HS-5 (cell line): ENCODE results near the gene CUX1.
"Not testable (repeated sequence)": the region's sequence is repeated elsewhere in the genome, so short reads cannot be mapped to it uniquely, and the experiment has no call there.

Experiments used
- DNase-seq: peaks from one replicate; pipeline ENCODE4 v3.0.0-alpha.2; 2012; ENCODE audit warnings: low read depth

CUX1 gene

DNA sequence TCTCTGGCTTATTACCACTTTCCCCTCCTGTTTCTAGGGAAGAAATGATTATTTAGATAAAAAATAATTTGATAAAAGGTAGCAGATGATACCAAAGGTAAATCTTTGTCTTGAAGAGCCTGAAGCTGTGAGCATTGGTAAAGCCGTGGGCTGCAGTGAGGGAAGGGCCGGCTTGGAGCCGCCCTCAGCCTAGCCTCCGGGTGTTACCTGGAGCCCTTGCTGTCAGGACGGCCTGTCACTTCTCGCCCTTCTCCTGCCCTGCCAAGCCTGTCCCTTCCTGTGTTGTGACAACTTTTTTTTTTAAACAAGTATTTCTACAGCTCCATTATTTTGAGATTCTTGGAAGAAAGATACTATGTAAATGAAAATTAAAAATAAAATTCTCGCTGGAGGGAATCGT is 7.0 kb downstream of the CUX1 start:
- DNase-seq: no peak

DNA sequence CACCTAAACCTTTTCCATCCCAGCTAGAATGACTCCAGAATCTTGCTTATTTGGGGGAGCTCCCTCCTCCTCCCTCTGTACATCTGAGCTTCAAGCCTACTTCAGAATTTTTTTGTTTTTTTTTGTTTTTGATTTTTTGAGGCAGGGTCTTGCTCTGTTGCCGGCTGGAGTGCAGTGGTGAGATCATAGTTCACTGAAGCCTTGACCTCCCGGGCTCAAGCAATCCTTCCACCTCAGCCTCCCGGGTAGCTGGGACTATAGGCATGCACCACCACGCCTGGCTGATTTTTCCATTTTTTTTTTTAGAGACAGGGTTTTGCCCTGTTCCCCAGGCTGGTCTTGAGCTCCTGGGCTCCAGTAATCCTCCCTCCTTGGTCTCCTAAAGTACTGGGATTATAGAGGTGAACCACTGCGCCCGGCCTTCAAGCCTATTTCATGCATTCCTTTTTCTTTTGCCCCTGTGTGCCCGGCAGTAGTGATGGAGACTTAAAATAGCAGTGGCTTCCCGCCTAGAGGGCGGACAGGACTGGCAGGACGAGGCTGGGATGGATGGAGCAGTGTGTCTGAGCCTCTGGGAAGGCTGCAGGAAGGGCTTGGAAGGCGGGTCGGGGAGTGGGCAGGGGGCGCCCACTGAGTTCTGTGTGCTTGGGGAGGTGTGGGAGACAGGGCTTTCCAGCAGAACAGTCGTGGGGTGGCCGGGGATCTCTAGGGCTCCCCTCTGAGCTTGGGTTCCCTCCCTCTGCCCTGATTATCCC is 8.8 kb downstream of the CUX1 start:
- no peak for DNase-seq

DNA sequence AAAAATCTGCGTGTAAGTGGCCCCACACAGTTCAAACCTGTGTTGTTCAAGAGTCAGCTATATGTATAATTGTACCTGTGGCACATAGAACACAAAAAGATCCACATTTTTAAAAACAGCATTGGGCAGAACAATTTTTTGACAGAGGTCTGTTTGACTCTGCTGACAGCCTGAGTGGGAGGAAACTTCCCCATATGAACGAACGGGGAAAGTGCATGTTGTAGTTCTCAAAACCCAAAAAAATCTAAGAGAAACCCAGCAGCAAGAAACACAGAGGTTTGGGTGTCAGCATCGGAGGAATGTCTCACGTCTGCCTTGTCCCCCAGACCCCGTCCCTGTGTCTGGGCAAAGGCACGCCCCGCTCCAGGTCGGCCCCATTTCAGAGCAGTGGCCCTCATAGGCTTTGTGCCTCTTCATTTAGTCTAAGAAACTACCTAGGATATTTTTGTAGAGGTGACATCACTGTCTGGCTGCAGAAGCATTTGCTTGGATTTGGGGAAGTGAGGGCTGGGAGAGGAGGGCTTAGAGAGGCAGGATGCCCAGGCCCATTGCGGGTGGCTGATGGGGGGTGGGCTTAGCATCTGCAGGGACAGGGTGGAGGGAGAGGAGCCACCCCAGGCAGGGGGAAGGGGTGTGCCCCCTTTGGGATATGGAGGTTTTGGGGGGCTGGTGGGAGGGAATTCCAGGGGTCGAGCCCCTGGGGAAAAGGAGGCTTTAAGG is 11.0 kb downstream of the CUX1 start:
- DNase-seq: no peak

DNA sequence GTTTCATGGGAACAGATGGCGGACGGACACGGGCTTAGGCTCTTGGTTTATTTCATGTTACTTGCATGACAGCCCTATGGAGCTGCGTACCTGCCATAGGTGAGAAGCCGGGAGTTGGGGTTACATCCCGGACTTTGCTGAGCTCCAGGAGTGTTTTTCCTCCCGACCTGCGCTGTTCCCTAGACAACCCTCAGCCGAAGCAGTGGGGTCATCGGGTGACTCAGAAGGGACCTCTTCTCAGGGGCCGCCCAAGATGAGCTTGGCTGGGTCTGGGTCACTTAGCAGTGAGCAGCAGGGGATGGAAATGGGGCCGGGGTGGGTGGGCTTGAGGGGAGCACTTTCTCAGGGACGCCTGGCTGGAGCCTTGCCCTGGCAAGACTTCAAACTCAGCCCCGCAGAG is 11.9 kb downstream of the CUX1 start:
- no peak for DNase-seq

GRCh38 chr7:101829821-101830220 is 12.4 kb downstream of the CUX1 start:
- DNase-seq: no peak

DNA sequence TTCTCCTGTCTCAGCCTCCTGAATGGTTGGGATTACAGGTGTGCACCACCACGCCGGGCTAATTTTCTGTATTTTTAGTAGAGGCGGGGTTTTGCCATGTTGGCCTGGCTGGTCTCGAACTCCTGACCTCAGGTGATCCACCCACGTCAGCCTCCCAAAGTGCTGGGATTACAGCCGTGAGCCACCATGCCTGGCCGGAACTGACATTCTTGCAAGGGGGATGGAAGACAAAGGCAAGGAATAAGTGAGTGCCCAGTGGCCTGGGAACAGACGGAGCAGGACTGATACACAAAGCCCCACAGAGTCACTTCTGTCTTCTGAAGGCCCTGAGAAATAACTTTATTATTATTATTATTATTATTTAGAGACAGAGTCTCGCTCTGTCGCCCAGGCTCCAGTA is 14.0 kb downstream of the CUX1 start:
- not testable (repeated sequence) for DNase-seq

GRCh38 chr7:101832205-101832631 is 14.8 kb downstream of the CUX1 start:
- no peak for DNase-seq

DNA sequence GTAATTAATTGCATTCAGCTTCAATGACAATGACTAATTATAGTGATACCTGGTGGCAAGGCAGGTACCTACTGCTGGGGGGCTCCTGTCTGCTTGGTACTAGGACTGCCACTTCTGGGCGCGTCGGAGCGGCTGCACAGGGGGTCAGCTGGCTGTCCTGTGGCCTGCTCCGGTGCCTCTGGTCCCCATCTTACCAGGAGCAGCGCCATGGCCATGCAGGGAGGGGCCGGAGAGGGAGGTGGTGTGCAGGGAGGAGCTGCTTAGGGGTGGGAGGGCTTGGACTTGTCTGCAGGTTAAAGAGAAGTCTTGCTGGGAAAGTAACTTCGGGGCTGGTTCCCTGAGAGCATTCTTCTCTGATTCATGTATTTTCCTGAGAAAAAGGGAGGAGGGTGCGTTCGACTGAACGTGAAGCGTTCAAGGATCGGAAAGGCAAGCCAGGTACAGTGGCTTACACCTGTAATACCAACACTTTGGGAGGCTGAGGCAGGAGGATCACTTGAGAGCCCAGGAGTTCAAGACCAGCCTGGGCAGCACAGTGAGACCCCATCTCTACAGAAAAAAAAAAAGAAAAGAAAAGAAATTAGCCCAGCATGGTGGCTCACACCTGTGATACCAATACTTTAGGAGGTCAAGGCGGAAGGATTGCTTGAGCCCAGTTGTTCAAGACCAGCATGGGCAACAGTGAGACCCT is 15.4 kb downstream of the CUX1 start:
- DNase-seq: no peak

DNA sequence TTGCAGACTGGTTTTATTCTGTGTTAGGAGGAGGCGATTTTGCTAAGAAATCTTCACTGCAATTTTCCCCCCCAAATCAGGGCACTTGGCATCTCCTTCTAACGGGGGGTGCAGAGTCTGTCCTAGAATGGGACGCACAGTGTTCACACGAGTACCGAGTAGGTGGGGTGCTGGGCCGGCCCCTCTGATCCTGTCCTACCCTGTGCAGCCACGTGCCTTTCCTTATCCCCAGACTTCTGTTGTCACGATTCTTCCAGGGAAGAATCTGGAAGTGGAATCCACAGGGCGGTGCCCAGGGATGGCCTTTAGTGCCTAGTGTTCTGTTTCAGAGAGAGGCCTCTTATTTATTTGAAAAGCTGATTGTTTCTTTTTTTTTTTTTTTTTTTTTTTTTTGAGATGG is 16.4 kb downstream of the CUX1 start:
- no peak for DNase-seq

DNA sequence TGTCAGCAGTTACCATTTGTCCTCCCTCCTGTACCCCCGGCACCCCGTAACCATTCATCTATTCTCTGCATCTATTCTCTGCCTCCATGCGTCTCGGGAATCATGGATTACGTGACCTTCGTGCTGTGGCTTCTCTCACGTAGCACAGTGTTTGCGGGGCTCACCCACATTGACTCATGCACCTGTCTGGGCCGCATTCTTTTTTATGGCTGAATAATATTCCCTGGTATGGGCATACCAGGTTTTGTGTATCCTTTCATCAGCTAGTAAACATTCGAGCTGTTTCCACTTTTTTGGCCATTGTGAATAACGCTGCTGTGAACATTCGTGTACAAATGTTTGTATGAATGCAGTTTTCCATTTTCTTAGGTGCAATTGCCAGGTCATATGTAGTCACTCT is 17.7 kb downstream of the CUX1 start:
- DNase-seq: no peak

GRCh38 chr7:101837433-101837832 is 20.0 kb downstream of the CUX1 start:
- DNase-seq: not testable (repeated sequence)

DNA sequence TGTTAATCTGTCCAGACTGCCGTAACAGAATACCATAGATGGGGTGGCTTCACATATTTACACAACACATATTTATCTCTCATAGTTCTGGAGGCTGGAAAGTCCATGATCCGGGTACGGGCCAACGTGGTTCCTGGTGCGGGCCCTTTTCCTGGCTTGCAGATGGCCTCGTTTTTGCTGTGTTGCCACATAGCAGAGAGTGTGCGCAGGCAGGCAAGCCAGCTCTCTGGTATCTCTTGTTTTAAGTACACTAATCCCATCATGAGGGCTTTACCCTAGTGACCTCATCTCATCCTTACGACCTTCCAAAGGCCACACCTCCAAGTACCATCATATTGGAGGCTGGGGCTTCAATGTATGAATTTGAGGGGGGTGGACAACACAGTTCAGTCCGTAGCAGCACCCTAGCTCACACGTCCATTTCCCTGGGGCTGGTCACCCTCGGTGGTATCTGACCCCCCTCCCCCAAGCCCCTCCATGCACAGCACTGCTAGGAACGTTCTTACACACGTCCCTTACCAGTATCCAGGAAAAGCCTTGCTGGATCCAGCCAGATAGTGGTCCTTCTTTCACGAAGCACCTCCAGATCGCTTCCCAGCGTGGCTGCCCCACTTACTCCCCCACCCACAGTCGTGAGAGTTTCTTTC is 21.5 kb downstream of the CUX1 start:
- no peak for DNase-seq

DNA sequence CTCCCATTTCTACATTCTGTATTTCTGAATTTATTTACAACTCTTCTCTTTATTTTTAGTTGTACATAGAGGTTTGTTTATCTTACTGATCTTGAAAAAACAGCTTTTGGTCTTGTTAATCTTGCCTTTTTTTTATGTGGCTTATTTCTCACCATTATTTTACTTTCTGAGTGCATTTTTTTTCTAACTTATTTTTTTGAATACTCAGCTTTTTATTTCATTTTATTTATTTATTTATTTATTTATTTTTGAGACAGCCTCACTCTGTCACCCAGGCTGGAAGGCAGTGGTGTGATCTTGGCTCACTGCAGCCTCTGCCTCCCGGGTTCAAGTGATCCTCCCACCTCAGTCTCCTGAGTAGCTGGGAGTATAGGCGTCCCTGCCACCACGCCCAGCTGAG is 23.9 kb downstream of the CUX1 start:
- DNase-seq: no peak

DNA sequence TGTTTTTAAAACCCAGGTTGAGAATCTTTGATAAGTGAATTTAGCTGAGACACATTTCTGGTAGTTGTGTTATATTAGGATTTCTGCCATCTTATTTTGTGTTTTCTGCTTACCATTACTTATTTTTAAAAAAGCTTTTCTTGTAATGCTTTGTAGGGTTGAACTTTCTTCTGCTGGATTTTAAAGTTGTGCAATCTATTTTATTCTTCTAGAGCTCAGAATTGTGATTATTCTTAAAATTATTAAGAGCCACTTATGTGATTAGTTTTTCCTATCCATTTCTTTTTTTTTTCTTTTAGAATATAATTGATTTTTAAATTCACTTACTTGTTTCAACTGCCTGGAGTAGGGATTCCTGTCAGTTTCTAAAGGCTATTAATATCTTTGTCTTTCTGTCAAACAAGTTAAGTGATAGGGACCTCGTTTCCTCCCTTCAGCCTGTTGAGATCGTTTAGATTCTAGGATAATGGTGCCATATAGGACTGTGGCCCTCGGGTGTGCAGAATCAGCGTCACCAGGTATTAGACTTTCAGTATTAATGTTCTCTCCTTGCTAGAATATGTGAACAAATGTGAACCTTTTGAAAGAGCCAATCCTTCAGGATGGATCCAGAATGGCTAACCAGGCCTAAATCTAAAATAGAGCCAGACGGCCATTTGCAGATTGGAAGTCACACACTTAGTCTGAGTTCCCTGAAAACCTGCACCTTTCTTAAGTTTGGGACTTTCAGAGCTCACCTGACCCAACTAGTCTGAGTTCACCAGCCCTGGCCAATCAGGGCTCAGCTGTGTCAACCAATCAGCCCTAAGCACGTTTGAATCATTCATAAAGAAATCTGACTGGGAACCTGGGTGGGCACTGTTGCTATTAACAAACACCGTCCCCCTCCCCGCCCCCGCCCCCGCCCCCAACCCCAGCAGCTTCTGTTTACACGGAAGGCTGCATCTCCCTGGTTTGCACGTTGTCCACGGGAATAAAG is 26.2 kb downstream of the CUX1 start:
- DNase-seq: no peak

DNA sequence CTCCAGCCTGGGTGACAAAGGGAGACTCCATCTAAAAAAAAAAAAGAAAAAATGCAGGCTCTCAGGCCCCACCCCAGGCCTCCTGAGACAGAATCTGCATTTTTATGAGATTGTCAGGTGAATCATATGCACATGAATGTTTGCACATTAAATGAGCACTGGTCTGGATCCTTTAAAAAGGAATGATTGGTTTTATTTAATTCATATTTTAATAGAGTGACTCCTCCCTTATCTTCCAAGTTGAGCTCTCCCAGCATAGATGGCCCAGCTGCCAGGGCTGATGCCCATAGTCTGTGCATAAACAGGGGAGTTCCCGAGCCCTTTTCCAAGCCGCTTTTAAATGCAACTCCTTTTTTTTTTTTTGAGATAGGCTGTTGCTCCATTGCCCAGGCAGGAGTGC is 28.5 kb downstream of the CUX1 start:
- no peak for DNase-seq

GRCh38 chr7:101846800-101847538 is 29.5 kb downstream of the CUX1 start:
- DNase-seq: no peak

- no peak for DNase-seq
Observed at GRCh38 chr7:101848208-101848951, 31.0 kb downstream of the CUX1 start.

GRCh38 chr7:101849314-101849713 is 31.9 kb downstream of the CUX1 start:
- not testable (repeated sequence) for DNase-seq

DNA sequence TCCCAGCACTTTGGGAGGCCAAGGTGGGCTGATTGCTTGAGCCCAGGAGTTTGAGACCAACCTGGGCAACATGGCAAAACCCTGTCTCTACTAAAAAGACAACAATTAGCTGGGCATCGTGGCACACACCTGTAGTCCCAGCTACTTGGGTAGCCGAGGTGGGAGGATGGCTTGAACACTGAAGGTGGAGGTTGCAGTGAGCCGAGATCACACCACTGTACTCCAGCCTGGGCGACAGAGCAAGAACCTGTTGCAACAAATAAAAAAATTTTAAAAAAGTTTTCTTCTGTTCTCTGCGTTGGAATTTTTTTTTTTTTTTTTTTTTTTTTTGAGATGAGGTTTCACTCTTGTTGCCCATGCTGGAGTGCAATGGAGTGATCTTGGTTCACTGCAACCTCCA is 34.9 kb downstream of the CUX1 start:
- not testable (repeated sequence) for DNase-seq

- no peak for DNase-seq
Observed at GRCh38 chr7:101853684-101854083, 36.3 kb downstream of the CUX1 start.
